ENCODE results near the gene C1orf115.

DNA sequence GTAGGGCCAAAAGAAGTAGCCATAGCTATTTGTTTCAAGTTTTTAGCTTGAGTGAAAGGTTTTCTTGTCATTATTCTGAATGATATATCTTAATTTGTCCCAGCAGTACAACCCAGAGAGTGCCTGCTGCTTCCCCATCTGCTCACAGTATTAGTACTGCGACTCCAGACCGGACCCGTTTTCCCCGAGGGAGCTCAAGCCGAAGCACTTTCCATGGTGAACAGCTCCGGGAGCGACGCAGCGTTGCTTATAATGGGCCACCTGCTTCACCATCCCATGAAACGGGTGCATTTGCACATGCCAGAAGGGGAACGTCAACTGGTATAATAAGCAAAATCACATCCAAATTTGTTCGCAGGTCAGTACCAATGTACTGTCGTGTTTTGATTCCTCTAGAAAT is 37.2 kb upstream of the C1orf115 start:
- TF ChIP-seq, protein P1, sequence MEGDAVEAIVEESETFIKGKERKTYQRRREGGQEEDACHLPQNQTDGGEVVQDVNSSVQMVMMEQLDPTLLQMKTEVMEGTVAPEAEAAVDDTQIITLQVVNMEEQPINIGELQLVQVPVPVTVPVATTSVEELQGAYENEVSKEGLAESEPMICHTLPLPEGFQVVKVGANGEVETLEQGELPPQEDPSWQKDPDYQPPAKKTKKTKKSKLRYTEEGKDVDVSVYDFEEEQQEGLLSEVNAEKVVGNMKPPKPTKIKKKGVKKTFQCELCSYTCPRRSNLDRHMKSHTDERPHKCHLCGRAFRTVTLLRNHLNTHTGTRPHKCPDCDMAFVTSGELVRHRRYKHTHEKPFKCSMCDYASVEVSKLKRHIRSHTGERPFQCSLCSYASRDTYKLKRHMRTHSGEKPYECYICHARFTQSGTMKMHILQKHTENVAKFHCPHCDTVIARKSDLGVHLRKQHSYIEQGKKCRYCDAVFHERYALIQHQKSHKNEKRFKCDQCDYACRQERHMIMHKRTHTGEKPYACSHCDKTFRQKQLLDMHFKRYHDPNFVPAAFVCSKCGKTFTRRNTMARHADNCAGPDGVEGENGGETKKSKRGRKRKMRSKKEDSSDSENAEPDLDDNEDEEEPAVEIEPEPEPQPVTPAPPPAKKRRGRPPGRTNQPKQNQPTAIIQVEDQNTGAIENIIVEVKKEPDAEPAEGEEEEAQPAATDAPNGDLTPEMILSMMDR (IDR thresholded peaks at IDR 0.05; ENCODE audit: insufficient read depth, low read length, poor library complexity, severe bottlenecking), result no peak
- TF ChIP-seq EZH2phosphoT487 (conservative IDR thresholded peaks at IDR 0.05; ENCODE audit: low read length), result no peak
